Bronchial epithelial cell (primary cell): ENCODE measurements around the gene CMIP. TPM values are rescaled to one million over a fixed set of nuclear protein-coding genes. Genes with fewer than 3 reads are reported as not detected.

Experiments used
- DNase-seq: peaks from one replicate; pipeline ENCODE4 v3.0.0-alpha.2; 2010; ENCODE audit warnings: low read depth
- FAIRE-seq: peaks from 2 replicates; lab custom pipeline; 2011; peaks lifted over from hg19 to GRCh38; lab: Jason Lieb, UNC
- H3K27me3 ChIP-seq: 2 replicates; pipeline ENCODE4 v1.5.1; 2011; ENCODE audit warnings: low read length; ENCODE audit not compliant: control insufficient read depth, insufficient read depth
- H3K36me3 ChIP-seq: 2 replicates; pipeline ENCODE4 v1.5.1; 2011; ENCODE audit warnings: low read length; ENCODE audit not compliant: control insufficient read depth, insufficient read depth
- H3K4me3 ChIP-seq: 2 replicates; pipeline ENCODE4 v1.5.1; 2011; ENCODE audit warnings: mild to moderate bottlenecking, low read depth, low read length, control low read depth
- CTCF ChIP-seq: IDR thresholded peaks from 2 replicates; pipeline ENCODE4 v1.5.1; 2011; ENCODE audit warnings: mild to moderate bottlenecking, moderate library complexity, low read length, control low read depth, inconsistent platforms; ENCODE audit not compliant: insufficient read depth, severe bottlenecking
- total RNA-seq: library from RNA; depleted of rRNA; stranded (reverse); fragments of >200 nt; gene quantifications from 2 replicates; pipeline ENCODE4 v1.2.1, GENCODE V29; 2014

Gene CMIP
- total RNA-seq, 1 donor from 2014 or later = 21.1 TPM

- Histone ChIP-seq H3K27me3 (no peaks in the 10 kb centered on the region), H3K4me3 (no peak overlapping the region), H3K36me3 (peaks cover 25% of the 10 kb centered on the region)
- TF ChIP-seq CTCF = no peak
- no peak for FAIRE-seq
- DNase-seq = no peak
These were observed 174.1 kb downstream of the CMIP start for GRCh38 chr16:81618661-81619060.

- DNase-seq = no peak
- Histone ChIP-seq H3K4me3 (no peak overlapping the region), H3K36me3 (peaks cover 25% of the 10 kb centered on the region), H3K27me3 (no peaks in the 10 kb centered on the region)
- no peak for FAIRE-seq
- no peak for TF ChIP-seq CTCF
These were observed 175.4 kb downstream of the CMIP start for GRCh38 chr16:81620029-81620428.

- no peak for TF ChIP-seq CTCF
- FAIRE-seq (no peak), DNase-seq (peak; percentile 63)
These were observed 176.2 kb downstream of the CMIP start for GRCh38 chr16:81620796-81621195.

GRCh38 chr16:81621496-81621895, 176.9 kb downstream of the CMIP start:
- no peak for FAIRE-seq
- peaks cover 21% of the 10 kb centered on the region for H3K36me3 ChIP-seq
- peak; percentile 99 for DNase-seq
- H3K4me3 ChIP-seq = no peak overlapping the region
- H3K27me3 ChIP-seq = no peaks in the 10 kb centered on the region
- no peak for TF ChIP-seq CTCF

More at GRCh38 chr16:81620796-81621195, 176.2 kb downstream of the CMIP start:
- Histone ChIP-seq H3K36me3 (peaks cover 24% of the 10 kb centered on the region), H3K4me3 (no peak overlapping the region), H3K27me3 (no peaks in the 10 kb centered on the region)

- H3K4me3 ChIP-seq = no peak overlapping the region
- DNase-seq = peak; percentile 62
- FAIRE-seq = no peak
- no peaks in the 10 kb centered on the region for H3K27me3 ChIP-seq
- TF ChIP-seq CTCF = peak; percentile 55
- H3K36me3 ChIP-seq = peaks cover 10% of the 10 kb centered on the region
These were observed 178.9 kb downstream of the CMIP start for GRCh38 chr16:81623365-81624102.

- FAIRE-seq = no peak
- Histone ChIP-seq H3K36me3 (peaks cover 9% of the 10 kb centered on the region), H3K27me3 (no peaks in the 10 kb centered on the region), H3K4me3 (no peak overlapping the region)
- TF ChIP-seq CTCF = no peak
- DNase-seq = no peak
These were observed 179.8 kb downstream of the CMIP start for GRCh38 chr16:81624403-81624759.
